Subcutaneous adipose tissue (tissue), 4 donors: ENCODE data around the gene VAV1. TPM values are rescaled to one million over a fixed set of nuclear protein-coding genes. Genes with fewer than 3 reads are reported as not detected.

ENCODE experiments used
- total RNA-seq, 4 donors: library from RNA; depleted of rRNA; stranded (reverse); fragments of >200 nt; gene quantifications; one replicate each; pipeline ENCODE4 v1.1.0, GENCODE V29; 2016
- TF ChIP-seq, protein P1 (sequence below): fragments of 450-650 bp; IDR thresholded peaks from one replicate; pipeline ENCODE4 v1.5.1; 2016; ENCODE audit warnings: low read depth, mild to moderate bottlenecking, control low read depth, antibody characterized with exemption, moderate library complexity

VAV1 gene
- total RNA-seq, 4 donors from 2014 or later: 6.4 to 16.8 (median 11.2) TPM

GRCh38 chr19:6738787-6739389, 33.6 kb upstream of the VAV1 start:
- TF ChIP-seq, protein P1, sequence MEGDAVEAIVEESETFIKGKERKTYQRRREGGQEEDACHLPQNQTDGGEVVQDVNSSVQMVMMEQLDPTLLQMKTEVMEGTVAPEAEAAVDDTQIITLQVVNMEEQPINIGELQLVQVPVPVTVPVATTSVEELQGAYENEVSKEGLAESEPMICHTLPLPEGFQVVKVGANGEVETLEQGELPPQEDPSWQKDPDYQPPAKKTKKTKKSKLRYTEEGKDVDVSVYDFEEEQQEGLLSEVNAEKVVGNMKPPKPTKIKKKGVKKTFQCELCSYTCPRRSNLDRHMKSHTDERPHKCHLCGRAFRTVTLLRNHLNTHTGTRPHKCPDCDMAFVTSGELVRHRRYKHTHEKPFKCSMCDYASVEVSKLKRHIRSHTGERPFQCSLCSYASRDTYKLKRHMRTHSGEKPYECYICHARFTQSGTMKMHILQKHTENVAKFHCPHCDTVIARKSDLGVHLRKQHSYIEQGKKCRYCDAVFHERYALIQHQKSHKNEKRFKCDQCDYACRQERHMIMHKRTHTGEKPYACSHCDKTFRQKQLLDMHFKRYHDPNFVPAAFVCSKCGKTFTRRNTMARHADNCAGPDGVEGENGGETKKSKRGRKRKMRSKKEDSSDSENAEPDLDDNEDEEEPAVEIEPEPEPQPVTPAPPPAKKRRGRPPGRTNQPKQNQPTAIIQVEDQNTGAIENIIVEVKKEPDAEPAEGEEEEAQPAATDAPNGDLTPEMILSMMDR: no peak

DNA sequence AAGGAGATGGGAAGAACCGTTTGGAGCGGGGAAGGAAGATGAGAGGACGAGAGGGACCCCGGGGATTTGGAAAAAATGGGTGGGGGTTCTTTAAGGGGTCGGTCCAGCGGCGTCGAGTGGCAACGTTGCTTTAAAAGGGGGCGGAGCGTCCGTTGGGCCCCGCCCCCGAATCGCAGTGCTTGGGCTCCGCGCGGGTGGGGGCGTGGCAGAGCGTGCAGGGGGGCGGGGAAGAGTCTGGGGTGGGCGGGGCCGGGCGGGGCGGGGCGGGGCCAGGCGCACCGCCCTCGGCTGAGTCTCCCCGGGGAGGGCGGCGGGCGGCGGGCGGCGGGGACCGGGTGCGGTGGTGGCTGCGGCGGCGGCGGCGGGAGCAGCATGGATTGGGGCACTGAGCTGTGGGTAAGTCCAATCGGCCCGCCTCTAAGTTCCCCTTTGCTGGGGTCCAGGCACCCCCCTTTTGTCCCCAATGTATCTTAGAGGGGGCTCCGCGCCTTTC, 33.1 kb upstream of the VAV1 start, which contains the start of gene TRIP10:
TRIP10 (plus strand) TSS at position 291 of the 493 bp plus-strand sequence; CDS start at position 373, 82 bp downstream.
- TF ChIP-seq, protein P1: no peak

- TF ChIP-seq, protein P1: no peak
Observed at GRCh38 chr19:6739883-6740588, 32.5 kb upstream of the VAV1 start.

GRCh38 chr19:6740589-6741343, 31.7 kb upstream of the VAV1 start:
- TF ChIP-seq, protein P1: no peak

DNA sequence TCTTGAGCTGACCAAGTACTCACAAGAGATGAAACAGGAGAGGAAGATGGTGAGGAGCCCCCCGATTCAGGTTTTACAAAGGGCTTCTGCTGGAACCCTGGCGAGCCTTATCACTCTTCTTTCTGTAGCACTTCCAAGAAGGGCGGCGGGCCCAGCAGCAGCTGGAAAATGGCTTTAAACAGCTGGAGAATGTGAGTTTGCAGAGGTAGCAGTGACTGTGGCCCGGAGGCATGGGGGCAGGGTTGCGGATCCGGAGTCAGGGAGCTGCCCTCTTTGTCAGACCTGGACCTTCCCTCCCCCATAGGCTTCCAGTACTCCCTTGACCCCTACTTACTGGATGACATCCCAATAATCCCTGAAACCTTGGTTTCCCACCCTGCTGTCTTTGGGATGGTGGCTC, 29.4 kb upstream of the VAV1 start:
- TF ChIP-seq, protein P1: no peak

DNA sequence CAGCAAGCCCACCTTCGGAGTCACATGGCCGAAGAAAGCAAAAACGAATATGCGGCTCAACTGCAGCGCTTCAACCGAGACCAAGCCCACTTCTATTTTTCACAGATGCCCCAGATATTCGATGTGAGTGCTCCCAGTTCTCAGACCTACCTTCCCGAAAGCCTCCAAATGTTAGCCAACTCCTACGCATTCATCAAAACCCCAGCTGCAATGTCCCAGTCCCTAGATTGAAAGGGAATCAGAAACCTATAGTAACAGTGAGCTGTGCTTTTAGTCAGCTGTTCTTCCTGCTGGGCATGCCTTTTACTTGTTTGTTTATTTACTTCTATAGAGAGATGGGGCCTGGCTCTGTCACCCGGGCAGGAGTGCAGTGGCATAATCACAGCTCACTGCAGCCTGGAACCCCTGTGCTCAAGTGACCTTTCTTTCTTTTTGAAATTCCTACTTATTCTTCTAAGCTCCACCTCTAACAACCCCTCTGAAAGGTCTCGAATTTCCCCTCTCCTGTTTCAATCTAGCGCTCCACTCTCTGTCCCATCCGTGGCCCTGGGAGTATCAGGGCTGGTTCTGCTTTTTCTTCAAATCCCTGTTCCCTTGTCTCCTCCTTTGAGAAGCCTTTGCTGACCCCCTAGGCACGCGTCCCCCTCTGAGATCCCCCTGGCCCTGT, 28.7 kb upstream of the VAV1 start:
- TF ChIP-seq, protein P1: no peak
